ENCODE measurements around the gene WDR89.
"Not testable (repeated sequence)": the region's sequence is repeated elsewhere in the genome, so short reads cannot be mapped to it uniquely, and the experiment has no call there.

WDR89 gene

DNA sequence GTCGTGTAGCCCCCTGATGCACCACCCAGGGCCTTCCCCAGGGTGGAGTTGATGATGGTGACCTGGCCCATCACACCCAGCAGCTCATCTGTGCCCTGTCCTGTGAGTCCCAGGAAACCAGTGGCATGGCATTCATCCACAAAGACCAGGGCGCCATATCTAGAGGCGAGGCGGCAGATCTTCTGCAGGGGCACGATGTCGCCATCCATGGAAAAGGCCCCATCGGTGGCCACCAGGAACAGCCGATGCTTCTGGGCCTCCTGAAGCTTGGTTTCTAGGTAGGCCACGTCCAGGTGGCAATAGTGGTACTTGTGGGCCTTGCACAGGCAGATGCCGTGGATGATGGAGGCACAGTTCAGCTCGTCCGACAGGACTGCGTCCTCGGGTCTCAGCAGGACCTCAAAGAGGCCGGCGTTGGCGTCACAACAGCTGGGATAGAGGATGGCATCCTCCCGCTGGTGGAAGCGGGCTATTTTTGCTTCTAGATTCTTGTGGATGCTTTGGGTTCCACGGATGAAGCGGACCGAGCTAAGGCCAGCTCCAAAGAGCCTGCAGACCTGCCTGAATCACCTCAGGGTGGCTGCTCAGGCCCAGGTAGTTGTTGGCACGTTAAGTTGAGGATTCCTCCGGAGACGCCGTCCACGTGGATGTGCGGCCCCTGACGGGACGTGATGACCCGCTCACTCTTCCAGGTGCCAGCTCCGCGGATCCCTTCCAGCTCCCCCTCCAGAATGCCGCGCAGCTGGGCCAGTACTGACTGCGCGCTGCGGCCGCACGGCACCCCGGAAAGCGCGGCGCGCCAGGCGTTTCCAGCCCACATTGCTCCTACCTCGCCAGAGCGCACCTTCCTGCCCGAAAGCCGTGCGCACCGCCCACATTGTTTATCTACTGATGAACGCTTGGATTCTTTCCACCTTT, 47.0 kb downstream of the WDR89 start:
- DNase-seq = no peak

DNA sequence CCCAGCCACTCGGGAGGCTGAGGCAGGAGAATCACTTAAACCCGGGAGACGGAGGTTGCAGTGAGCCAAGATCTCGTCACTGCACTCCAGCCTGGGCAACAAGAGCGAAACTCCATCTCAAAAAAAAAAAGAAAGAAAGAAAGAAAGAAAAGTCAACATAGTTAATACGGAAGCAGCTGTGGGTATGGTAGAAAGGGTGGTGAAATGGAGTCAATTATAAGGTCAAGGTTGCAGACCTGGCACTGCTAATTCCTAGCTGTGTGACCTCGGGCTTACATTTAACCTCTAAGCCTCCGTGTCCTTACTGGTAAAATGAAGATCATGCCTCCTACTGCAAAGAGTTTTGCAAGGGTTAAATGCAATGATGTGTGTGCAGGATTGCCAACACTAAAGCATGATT, 58.6 kb downstream of the WDR89 start:
- DNase-seq = not testable (repeated sequence)

DNA sequence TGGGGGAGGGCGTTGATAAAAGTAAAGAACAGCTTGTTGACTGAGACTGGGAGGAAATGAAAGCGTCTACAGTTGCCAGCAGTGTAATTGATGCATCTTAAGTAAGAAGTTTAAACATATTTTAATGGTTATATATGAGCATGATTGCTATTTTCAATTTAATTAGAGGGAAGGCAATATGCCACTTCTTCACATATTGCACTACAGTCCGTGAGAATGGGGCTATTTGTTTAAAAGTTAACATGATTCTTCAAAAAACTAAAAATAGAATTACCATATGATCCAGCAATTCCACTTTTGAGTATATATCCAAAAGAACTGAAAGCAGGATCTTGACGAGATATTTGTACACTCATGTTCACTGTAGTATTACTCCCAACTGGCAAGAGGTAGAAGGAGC, 60.2 kb downstream of the WDR89 start:
- DNase-seq = no peak

DNA sequence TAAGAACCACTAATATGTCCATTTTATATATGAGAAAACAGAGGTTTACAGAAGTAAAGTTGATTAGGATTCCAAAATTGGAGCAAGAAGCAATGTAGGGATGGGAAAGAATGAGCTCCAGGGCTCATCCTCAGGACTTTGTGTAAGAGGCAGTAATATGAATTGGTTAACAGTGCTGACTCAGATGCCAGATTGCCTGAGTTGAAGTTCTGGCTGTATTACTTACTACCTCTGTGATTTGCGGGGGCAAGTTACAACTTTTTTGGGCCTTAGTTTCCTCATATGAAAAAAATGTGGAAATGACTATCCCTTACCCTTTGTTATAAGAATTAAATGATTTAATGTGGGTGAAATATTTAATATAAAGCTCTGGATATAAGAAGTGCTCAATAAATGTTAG, 63.4 kb downstream of the WDR89 start:
- DNase-seq = no peak

DNA sequence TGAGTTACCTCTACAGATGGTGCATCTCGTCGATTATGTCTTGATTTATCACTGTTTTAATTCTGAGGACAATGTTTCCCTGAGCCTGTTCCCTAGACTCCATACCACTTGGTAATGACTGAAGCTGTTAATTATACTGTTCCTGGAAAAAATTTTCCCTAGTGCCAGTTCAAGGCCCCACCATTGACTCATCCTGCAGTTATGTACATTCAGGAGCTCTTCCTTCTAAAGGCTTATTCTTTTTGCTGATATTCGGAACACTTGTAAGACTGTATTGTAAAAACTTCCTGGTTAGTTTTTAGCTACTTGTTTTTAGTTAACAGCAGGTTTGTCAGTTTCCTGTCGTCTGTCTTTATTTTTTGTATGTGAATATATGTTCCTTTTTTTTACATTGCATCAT, 68.1 kb downstream of the WDR89 start:
- DNase-seq = no peak

DNA sequence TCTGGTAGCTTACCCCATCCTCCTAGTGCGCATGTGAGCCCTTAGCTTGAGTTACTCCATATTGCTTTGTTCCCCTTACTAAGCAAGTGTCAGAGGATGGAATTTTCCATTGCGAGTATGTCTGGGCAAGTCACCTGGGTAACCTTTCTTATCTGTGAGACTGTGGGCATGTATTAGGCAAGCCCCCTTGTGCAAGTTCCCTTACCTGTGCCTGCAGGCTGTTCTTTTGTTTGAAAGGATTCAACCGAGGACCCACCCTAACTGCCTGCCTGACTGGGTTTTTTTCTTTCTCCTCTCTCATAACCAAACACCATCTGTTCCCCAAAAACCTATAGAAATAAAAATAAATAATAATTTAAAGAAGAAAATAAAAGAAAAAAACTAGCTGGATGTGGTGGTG, 76.2 kb downstream of the WDR89 start:
- no peak for DNase-seq

DNA sequence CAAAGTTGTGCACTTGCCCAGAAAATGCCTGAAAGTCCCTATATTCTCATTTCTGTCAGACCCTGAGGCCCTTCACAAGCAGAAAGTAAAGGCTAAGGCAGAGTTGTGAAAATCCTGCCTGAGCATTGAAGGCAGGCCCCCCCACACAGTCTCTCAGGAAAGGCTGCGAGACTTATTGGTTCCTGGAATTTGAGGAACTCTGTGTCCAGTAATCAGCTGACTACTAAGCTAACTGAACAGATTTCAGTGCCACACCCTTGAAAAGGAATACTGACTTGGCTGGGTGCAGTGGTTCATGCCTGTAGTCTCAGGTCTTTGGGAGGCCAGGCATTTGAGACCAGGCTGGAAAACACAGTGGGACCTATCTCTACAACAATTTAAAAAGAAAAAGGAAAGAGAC, 77.4 kb downstream of the WDR89 start:
- no peak for DNase-seq

DNA sequence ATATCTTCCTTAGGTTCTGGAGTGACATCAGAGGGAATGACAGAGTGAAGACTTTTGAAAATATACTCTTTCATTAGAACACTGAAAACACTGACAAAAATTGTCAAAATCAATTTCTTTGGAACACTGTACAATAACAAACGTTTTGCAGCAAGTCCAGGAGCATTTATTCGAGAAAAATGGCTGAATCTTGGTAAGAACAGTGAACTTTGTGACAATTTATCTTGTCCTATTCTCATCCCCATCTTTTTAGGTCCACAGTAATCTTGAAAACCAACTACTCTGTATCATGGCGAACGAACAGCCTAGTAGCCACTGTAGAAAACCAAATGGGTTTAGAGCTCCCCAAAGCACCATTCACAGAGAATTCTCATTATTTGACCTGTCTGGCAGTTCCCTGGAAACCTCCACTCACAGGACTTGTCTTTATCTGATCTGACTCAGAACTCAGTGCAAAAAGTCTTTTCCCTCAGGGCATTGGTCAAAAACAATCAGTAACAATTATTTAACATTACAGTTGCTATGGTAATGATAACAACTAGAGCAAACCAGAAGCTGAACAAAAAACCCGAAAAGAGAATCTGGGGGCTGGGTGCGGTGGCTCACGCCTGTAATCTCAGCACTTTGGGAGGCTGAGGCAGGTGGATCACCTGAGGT, 78.2 kb downstream of the WDR89 start:
- DNase-seq = no peak

DNA sequence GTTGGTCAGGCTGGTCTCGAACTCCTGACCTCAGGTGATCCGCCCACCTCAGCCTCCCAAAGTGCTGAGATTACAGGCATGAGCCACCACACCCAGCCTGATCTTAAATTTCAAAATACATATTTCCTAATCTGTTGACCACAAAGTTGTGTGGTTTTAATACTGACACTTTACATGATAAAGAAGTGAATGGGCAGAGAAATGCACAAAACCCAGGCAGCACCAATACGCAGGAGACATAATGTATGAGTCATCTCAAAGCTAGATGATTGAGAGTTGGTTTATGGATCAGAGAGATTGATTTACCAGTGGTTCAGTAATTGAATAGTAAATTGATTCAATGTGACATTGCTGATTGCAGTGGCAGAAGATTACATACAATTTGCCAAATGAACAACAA, 79.3 kb downstream of the WDR89 start:
- DNase-seq = no peak

DNA sequence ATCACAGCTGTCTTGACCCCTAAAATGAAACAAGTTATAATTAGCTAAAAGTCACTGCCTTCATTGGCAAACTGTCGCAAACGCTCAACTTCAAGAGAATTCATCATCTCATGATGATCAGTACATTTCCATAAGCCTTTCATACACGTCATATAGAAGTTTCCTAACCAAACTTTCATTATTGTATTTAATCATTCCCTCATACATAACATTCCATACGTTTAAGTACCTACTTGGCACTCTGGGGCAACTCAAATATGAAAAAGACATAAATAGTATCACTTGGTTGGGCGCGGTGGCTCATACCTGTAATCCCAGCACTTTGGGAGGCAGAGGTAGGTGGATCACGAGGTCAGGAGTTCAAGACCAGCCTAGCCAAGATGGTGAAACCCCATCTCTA, 86.1 kb downstream of the WDR89 start:
- no peak for DNase-seq

DNA sequence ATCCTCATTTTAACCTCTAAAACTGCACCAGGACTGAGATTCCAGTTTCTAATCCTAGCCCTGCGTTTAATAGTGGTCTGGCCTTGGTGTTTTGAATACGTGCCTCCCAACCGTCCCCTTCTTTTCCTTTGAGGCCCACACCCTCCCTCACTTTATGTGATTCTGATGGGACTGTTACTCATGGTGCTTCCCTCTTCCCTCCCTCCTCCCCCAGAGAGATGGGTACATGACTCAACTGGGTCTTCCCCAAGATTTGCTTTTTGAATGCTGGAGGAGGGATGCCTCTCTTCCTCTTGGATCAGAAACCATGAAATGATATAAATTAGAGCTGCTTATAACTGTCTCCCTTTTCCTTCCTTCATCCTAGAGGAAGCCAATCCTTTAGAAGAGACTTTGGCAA, 90.3 kb downstream of the WDR89 start:
- no peak for DNase-seq

DNA sequence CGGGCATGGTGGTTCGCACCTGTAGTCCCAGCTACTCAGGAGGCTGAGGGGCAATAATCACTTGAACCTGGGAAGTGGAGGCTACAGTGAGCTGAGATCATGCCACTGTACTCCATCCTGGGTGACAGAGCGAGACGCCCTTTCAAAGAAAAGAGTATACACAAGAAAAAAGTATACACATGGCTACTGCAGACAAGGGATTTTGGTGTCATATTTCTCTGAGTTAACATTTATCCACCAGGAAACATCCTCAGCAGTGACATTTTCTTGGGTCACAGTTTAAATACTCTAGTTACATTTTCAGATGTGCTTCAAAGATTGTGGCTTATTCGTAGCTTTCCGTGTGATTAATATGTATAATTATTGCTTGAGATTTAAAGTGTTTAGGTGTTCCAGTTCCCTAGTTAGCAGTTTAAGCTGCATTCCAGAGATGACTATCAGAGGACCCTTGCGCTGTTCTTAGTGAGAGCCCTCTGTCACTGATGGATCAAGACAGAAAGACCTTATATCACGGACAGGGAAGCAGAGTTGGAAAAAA, 93.8 kb downstream of the WDR89 start:
- no peak for DNase-seq
